Fibroblast of skin of abdomen (primary cell): ENCODE data around the gene MIDN.
A peak's percentile ranks its signal among the peaks of the same experiment; 100 is the strongest.

Experiments
- DNase-seq: peaks from one replicate; pipeline ENCODE4 v3.0.0-alpha.2; 2013

MIDN gene

DNA sequence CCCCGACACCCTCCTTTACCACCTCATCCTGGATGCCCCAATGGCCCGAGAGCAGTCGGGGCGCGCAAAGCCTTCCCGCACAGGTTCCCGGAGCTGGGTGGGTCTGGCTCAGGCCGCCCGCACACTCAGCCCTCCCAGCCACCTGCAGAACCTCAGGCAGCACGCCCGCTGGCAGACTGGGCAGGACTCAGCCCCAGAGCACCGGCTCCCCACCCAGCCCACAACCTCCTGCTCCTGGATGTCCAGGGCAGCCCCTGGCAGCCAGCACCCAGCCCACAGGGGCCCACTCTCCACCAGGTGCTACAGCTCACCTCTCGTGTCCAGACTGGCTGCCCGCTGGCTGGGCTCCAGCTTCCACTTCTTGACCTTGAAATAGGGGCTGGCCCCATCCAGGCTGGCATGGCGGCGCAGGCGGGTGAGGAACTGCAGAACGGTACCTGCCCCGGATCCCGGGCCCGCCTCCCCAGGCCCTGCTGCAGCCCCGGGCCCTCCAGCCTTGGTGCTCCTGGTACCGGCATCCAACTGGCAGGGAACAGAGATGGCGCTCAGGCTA lies 15.2 kb upstream of the MIDN start:
- DNase-seq, result no peak

DNA sequence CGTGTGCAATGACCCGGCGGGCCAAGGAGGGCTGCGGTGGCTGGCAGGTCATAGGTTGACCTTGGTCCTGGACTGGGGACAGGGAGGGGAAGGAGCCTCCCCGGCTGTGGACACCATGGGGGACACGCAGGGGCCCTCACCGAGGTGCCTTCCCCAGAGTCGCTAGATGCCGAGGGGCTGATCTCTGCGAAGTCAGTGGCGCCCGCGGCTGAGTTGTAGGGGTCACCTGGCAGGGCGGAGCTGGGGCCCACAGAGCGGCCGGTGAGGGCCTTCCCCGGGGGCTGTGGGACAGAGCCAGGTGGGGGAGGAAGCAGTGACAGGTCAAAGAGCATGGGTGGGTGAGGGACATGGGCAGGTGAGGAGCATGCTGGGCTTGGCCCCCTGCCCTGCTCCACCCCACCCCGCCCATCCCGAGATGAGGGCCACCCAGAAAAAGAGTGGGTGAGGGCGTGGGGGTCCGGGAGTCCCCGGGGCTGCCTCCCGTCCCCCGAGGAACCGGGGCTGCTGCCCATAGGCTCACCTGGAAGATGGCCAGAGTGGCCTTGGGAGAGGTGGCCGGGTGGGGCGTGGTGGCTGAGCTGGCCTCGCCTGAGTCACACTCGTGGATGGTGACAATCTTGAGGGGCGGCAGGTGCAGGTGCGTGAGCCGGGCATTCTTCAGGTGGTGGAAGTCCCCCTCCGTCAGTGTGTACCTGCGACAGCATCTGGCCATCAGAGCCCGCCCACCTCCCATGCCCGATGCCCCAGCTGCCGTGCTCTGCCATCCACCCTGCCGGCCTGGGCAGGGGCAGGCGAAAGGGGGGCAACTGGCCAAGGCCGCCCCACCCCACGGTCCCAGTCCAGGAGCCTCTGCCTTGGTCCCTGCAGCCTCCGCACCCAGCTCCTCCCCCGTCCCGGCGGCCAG lies 14.1 kb upstream of the MIDN start:
- no peak for DNase-seq

DNA sequence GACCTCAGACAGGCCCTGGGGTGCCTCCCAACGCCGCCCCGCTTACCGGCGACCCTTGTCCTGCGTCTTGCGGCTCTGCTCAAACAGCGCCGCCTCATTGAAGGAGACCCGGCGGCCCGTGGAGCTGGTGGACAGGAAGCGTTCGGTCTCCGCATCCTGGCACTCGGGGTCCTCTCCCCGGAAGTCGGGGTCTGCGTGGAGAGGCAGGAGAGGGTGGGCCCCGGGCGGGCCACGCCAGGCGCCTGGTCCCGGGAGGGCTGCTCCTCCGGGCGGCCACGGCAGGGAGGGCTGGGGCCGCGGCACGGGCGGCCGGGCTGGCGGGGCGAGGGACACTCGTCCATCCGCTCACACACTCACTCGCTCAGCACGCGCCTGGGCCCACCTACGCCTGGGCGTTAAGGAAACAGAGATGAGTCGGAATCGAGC lies 13.4 kb upstream of the MIDN start:
- DNase-seq, result no peak

DNA sequence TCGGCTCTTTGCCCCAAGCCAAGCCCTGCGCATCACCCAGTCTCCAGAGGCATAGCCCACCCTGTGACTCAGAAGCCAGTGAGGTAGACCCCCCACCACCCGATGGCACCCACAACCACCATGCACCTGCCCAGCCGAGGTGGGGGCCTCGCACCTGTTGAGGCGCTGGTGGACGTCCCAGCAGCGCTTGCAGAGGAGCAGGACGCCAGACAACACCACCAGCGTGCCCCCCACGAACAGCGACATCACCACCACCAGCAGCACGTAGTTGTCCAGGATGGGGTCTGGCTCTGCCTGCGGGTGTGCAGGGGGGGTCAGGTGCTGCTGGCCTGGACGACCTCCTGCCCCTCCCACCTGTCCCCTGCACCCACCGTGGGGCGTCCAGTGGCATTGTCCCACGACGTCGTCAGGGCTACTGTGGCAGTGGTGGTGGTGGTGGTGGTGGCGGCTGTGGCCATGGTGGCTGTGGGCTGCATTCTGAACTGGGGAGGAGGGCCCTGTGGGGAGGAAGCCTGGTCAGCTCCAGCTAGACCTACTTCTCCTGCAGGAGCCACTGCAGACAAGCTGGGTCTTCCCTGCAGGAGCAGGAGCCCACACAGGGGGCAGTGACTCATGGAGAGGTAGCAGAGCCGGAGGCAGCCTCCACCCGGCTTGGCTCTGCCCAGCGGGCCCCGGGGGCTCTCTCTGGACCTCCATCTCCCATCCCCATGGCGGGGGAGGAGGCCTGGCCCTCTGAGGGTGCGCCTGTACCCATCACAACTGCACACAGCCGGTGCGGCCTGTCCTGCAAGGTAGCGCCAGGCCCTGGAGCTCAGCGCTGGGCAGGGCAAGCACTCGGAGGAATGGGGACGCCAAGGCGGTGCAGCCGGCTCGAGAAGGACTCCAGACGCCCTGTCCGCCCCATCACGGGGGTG lies 12.5 kb upstream of the MIDN start:
- DNase-seq, result peak; percentile 38

DNA sequence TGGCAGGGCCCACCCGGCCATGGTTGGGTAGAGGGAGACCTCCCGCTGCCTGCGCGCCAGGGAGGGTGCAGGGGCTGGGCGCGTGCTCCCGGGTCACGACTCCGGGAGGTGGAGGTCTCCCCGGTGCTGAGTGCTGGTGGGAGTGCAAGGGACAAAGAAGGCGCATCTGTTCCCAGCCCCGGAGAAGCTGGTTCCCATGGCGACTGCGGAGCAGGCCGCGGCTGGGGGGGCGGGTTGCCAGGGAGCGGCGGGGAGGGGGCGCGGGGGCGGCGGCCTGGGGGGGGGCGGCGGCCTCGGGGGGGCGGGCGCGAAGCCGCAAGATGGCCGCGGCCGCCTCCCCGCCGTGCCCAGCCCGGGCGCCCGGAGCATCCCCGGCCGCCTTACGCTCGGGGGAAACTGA lies 11.8 kb upstream of the MIDN start:
- no peak for DNase-seq

DNA sequence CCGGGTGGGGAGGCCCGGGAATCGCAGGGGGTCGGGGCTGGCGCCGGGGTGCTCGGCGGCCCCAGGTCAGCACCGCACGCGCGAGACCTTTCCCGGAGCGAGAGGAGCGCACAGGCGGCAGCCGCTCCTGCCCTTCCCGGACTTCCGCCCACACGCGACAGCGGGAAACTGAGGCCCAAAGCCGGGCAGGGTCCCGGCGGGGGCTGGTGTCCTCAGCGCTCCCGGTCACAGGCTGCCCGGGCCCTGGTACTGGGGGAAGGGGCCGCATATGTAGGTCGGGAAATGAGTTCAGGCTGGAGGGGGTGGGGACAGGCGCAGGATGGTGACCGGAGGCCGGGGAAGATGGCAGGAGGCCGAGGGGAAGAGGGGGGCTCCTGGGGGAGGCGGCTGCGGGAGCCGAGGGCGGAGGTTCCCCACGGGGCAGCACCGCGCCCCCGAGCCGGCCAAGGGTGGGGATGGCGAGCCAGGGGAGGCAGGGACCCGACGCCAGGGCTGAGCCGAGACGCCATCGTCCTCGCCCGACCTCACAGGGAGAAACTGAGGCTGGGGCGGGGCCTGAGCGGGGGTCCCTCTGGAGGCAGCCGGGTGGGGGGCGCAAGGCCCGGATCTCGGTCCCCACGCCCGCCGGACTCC lies 11.2 kb upstream of the MIDN start:
- DNase-seq, result peak; percentile 28

DNA sequence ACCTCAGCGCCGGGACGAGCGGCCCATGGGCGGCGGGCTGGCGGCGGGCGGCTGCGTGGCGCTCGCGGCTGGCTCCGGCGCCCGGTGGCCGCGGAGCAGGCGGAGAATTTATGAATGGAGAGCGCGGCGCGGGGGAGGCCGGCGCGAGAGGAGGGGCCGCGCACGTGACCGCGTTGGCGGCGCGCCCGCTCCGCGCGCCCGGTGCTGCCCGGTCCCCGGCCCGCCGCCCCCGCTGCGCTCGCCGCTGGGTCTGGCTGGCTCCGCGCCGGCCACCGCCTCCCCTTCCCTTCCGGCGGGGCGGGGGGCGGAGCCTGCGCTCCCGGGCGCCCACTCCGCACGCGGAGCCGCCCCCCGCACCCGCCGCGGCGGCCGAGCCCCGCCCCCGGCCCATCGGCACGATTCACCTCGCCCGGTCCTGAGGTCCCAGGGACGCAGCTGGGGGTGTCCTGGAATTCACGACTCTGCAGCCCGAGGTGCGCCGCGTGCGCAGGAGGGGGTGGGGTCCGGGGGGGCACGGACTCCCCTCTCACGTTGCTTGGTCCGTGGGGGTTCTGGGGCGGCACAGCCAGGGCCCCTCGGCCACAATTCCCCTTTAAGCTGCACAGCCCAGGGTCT lies 10.5 kb upstream of the MIDN start, which contains the start of gene CBARP:
Gene CBARP (minus strand): TSS at position 252 of the 615 bp plus-strand sequence. CDS start 1,905 bp downstream, outside the sequence.
- peak; percentile 44 for DNase-seq

DNA sequence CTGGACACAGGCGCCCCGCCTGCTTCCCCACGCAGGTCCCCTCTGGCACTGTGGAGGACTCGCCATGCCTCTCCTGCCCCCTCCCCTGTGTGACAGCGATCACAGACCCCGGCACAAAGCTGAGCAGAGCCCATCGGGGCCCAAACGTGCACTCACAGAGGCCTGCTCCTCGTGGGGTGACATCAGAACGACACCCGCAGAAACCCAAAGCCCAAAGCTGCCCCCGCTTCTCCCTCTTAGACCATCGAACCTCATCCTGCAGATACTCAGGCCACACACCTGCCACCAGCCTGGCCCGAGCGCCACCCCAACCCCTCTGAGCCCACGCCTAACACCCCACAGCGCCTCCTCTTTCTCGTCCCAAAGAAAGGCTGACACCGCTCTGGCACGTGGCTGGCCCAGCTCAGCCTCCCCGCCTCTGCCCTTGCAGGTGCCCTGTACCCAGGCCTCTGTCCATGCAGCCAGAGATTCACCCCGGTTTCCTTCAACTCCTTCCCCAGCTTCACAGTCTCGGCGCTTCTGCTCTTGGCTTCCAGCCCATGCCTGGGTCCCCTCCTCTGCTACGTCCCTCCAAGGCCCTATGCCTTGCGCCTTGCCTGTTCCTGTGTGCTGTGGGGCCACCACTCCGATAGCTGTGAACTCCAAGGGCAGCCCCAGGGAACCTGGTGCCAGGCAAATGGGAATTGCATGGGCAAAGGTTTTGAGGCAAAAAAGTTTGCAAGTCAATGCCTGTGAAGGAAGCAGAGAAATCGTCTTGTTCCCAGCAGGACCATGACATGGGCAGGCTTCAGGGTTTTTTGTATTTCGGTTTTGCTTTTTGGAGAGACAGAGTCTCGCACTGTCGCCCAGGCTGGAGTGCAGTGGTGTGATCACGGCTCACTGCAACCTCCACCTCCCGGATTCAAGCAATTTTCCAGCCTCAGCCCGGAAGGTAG lies 9.7 kb upstream of the MIDN start:
- no peak for DNase-seq

DNA sequence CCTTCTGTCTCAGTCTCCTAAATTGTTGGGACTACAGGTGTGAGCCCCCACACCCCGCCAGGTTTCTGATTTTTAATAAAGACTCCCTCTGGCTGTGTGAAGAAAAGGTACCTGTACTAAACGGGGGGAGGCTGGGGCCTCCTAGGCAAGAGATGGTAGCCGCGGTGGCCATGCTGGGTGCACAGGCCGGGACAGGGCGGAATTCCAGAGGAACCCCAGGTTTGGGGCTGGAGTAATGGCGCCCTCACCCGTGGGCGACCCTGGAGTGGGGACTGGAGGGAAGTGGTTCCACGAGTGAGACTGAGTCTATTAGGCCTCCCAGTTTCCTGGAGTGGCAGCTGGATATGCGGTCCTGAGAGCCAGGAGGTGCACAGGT lies 9.0 kb upstream of the MIDN start:
- DNase-seq, result no peak

DNA sequence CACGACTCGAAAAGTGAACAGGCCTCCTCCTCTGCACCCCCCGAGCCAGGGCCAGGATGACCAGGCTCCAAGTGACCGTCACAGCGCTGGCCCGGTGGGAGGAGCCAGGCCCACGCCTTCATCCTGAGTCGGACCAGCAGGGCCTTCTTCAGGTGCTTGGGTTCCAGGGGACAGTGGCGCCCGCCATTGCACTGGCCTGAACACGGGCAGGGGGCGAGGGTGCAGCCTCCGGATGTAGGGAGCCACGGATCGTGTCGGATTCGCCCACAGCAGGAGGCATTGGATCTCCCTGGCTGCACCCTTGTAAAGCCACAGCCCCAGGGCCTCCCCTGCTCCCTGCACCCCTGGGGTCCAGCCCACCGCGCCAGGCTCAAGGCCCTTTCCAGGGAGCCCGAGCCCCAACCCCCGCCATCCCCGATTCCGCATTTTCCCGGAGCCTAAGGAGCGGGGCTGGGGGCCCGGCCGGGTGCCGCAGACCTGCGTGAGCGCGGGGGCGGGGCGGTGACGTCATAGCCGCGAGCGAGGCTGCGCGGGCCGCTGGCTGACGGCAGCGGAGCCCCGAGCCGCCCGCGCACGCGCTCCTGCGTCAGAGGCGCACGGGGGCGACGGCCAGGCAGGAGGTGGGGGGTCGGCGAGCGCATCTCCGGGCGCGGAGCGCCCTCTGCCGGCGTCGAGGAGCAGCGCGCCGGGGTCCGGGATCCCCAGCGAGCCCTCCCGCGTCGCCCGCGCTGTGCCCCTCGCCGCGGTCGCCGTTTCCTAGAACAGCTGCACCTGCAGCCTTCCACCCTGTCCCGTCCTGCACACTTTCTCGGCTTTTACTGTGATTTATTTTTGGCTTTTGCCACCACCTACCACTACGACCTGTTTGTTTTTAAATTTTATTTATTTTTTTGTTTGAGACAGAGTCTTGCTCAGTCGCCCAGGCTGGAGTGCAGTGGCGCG lies 8.3 kb upstream of the MIDN start:
- peak; percentile 91 for DNase-seq

DNA sequence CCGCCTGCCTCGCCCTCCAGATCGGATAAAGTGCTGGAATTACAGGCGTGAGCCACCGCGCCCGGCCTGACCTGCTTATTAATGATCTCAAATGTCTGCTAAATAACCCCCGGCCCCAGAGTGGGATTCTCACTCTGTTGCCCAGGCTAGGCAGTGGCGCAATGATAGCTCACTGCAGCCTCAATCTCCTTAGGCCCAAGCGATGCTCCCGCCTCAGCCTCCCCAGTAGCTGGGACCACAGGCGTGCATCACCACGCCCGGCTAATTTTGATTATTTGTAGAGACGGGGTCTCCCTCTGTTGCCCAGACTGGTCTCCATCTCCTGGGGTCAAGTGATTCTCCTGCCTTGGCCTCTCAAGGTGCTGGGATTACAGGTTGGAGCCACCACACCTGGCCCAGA lies 7.5 kb upstream of the MIDN start:
- no peak for DNase-seq

DNA sequence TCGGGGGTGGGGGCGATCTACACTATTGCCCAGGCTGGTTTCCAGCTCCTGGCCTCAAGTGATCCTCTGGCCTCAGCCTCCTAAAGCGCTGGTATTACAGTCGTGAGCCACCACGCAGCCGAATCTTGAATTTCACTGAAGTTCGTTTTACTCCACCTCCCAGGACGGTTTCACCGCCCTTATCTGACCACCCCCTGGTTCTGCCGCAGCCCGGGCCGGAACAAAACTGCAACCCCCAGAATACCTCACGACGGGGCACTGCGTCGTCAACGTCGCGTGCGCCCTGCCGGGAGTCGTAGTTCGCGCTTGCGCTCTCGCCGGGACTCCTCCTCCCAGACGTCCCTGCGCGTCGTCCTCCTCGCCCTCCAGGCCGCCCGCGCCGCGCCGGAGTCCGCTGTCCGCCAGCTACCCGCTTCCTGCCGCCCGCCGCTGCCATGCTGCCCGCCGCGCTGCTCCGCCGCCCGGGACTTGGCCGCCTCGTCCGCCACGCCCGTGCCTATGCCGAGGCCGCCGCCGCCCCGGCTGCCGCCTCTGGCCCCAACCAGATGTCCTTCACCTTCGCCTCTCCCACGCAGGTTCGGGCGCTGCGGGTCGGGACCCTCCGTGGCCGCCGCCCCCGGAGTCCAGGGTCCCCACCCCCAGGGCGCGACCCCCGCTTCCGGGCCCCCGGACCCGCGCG lies 6.8 kb upstream of the MIDN start, which contains the start of gene ATP5F1D:
Gene ATP5F1D (plus strand): TSS at position 335 of the 679 bp plus-strand sequence. CDS start 100 bp downstream, at position 435.
- peak; percentile 93 for DNase-seq

DNA sequence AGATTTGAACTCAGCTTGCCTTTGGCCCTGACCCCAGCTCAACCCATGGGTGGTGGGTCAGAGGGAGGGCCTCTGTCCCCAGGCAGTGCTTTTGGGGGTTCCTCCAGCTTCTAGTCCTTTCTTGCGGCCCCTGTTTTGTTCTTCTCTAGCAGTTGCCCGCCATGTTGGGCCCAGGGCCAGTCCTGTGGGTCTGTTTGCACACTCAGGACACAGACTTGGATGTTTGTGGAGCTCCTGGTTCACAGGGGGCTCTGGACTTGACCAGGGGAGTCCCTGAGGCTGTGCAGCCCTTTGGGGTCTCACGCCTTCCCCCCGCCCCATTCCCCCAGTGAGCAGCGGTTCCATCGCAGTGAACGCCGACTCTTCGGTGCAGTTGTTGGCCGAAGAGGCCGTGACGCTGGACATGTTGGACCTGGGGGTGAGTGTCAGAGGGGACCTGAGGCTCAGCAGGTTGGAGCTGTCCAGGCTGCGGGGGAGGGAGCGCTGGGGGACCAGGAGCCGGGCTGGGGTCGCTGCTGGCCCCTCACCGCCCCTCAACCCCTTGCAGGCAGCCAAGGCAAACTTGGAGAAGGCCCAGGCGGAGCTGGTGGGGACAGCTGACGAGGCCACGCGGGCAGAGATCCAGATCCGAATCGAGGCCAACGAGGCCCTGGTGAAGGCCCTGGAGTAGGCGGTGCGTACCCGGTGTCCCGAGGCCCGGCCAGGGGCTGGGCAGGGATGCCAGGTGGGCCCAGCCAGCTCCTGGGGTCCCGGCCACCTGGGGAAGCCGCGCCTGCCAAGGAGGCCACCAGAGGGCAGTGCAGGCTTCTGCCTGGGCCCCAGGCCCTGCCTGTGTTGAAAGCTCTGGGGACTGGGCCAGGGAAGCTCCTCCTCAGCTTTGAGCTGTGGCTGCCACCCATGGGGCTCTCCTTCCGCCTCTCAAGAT lies 4.4 kb upstream of the MIDN start:
- DNase-seq, result peak; percentile 82

DNA sequence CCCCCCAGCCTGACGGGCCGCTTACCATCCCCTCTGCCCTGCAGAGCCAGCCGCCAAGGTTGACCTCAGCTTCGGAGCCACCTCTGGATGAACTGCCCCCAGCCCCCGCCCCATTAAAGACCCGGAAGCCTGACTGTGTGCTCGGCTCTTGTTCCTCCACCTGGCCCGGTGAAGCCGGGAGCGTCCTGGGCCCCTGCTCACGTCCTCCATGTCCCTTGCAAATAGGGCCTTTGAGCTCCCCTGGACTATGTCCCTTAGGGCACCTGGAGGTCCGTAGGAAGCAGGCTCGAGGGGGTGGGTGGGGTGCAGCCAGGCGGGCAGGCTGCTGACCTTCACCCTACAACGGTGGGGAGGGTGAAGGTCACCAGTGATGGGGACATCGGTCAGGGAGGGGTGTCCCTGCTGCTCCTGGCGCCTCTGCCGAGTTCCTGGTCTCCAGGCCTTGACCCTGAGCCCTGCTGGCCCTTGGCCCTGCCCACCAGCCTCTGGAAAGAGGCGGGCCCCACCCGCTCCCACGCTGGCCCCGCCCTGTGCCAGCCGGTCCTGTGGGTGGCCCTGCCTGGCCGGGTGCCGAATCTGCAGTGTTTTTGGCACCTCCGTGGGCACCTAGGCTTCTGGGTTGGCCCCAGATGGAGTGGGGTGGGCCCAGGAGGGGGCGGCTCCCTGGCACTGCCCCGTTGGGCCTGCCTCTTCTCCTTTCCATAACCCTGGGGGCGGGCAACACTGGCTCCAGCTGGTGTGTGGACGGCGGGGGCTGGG lies 3.5 kb upstream of the MIDN start:
- no peak for DNase-seq

DNA sequence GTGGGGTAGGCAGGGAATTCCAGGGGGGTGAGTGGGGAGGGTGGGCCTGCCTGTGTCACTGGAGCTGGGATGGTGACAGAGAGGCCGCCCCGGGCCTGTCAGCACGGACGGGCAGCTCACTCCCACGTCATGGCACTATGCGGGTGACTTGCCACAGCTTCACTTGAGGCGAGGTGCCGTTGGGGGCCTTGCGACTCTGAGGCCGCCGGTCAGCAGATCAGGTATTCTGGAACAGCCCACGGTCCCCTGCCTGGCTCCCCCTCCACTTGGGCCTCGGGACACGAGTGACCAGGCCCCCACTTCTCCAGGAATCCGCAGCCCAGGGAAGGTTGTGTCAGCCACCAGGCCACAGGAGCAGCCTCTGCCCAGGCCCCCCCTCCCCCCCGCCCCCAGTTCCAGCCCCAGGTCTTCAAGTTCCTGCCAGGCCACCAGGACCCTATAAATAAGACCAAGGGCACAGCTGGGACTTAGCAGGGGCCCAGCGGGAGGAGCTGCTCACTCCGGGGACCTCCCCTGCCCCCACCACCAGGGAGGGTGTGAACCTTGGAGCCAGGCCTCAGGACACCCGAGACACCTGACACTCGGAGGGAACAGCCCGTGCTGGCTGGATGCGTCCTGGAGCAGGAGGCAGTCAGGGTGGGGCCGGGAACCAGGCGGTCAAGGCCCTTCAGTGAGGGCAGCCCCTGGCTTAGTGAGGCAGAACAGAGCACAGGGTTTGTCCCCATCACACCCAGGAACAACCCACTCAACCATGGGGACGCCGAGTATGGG lies 2.7 kb upstream of the MIDN start:
- no peak for DNase-seq
